Caki2 (cell line): ENCODE measurements around the gene PRDM1. TPM values are rescaled to one million over a fixed set of nuclear protein-coding genes. Genes with fewer than 3 reads are reported as not detected.

Experiments used
- DNase-seq: peaks from one replicate; pipeline ENCODE4 v3.0.0-alpha.2; 2015; ENCODE audit warnings: low read depth
- in situ Hi-C: cut with HindIII; loops from 2 replicates; pipeline ENCODE4 v1.10.0; 2016; ENCODE audit warnings: low sequenced_read_pairs, low pct_unique_long_range_greater_than_20kb, mixed read lengths
- total RNA-seq: library from RNA; depleted of rRNA; stranded (reverse); fragments of >200 nt; shearing (Covaris generic); gene quantifications from 2 replicates; pipeline ENCODE4 v1.2.3, GENCODE V29; 2014; ENCODE audit warnings: low replicate concordance; rRNA removed

Gene PRDM1
- 0.37 and 1.1 TPM in 2 replicates for total RNA-seq

DNA sequence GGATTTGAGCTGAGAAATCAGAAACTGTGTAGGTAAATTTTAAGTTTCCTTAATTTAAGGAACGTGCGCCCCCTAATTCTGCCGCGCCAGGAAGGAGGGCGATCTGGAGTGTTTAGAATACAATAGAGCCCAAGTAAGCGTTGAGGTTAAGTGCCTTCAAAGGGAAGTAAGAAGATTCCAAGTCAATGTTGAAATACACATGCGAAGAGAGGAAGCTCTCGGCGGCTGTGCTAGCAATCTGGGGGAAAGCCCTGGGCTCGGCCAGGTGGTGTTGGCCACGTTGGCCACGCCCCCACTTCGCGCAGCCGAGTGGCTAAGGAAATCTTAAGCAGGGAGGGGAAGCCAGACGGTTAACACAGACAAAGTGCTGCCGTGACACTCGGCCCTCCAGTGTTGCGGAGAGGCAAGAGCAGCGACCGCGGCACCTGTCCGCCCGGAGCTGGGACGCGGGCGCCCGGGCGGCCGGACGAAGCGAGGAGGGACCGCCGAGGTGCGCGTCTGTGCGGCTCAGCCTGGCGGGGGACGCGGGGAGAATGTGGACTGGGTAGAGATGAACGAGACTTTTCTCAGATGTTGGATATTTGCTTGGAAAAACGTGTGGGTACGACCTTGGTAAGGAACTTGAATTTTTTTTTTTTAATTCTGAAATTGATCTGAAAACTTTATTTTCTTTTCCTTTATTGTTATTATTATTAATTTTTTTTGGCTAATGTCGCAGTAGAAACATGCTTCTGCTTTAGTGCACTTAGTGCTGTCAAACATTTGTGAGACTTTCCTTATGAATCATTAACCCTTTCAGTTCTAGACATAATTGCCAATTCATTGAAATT lies at the start of gene PRDM1:
Gene PRDM1 (plus strand): TSS at position 353 of the 830 bp plus-strand sequence. CDS start 218 bp downstream, at position 571.
- in situ Hi-C loops = no loop called here
- peak; percentile 85 for DNase-seq

DNA sequence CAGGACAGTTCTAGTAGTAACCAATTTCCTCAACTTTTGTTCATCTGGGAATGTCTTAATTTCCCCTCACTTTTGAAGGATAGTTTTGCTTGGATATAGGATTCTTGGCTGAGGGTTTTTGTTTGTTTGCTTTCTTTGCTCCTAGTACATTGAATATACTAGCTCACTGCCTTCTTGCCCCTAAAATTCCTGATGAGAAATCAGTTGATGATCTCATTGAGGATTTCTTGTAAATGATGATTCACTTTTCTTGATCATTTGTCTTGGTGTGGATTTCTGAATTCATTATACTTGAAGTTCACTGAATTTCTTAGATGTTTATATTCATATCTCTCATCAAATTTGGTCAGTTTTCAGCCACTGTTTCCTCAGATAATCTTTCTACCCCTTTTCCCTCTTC lies 49.1 kb upstream of the PRDM1 start:
- DNase-seq = no peak

DNA sequence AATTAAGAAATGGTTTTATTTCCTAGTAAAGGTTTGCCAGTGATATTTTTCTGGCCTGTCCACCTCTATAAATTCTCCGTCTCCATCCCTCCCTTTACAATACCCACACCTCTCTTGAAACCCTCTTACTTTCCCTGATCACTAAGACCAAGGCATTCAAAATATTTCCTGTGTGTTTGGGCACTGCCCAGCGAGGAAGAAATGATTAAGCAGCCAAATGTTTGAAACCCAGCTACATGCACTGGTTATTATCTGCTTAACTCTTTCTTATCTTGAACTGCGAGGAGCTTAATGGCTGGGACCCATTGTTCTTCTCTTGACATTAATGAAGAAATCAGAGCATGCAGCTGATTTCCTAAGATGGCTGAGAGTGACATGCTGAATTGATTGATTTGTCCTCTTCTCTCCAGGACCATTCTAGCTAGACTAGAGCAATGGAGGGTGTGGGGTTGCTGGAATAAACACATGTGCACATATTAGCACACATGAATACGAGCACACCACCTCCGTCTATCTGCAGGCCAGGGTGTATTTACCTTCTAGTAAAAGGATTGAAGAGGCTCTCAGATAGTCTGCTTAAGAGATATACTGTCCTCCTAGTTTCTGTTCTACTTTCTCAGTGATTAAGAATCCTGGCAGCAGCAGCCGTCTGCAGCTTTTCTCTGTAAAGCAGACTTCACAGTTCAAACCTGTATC lies 46.1 kb upstream of the PRDM1 start:
- in situ Hi-C loops = no loop called here
- no peak for DNase-seq

More for the DNA sequence above, 49.1 kb upstream of the PRDM1 start:
- in situ Hi-C loops = no loop called here

DNA sequence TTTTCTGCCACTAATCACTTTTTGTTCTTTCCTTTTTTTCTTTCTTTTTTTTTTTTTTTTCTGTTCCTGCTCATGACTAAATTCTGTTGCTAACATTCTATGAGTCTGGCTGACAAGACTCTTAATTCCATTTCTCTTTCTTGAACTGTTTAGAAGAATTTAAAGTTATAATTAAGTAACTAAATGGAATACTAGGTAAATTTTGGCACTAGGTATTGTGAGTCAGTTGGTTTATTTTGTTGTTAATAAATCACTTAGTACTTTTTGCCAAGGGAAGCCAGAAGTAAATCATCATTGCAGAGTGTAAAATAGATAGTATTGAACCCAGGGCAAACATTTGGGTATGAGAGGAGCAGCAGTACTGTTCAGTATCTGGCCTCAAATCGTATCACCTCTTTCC lies 42.0 kb upstream of the PRDM1 start:
- in situ Hi-C loops = no loop called here
- no peak for DNase-seq

DNA sequence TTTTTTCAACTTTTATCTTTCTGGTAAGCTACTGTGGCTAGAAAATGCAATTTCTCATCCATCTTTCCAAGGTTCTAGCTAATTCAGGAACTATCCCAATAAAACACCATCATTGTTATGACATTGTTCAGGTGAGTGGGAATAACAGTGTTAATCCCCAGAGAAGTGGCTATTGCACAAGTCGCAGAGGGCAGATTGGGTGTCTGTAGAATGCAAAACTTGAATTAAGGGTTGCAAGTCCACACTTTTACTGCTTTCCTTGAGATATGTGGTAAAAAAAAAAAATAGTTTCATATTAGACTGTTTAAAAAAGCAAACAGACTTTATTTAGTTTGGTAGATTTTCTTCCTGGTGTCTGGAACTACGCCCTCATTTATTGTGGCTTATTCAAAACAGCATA lies 41.1 kb upstream of the PRDM1 start:
- DNase-seq = no peak
- in situ Hi-C loops = no loop called here

DNA sequence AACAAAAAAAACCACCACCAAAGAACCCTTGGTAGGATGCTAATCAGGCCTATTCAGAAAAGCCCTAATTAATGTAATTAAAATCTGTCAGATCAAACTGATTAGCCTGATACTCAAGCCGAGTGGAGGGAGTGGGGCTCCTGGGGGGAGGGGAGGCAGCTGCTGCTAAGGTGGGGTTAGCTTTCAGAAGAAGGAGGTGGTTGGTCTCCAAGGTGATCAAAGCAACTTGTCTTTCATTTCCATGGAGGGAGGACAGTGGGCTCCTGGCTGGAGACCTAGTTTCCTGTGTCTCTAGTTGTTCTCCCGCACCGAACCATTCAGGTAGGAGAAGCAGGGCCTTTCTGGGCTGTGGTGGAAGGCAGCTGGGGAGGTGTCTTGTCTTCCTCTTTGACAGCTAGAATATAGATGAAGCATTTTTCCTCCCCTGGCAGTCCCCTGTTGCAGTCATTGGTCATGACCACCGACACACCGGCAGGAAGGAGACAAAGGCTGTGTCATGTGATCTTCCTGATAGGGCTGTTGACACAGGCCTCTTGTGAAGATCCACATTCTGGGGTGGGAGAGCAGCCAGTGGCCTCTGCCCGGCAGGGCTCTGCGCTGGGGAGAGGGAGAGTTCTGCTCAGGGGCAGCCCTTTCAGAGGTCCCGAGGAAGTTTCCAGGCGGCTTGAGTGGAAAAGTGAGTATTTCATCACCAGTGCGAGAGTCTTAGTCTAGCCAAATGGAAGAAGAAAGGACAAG lies 39.9 kb upstream of the PRDM1 start:
- in situ Hi-C loops = no loop called here
- no peak for DNase-seq

DNA sequence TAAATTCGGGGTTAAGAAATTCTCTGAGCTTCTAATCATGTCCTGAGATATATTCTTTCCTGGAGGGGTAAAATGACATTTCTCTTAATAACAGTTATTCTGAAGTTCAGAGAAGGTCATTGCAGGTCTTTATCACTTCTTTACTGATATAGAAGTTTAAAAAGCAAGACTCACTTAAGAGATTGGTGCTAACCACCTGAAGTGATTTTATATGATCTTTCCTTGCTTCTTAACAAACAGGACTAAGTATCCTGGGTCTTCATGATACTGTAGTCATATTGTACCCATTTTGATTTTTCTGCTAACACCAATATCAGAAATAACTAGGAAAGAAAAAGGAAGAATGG lies 39.3 kb upstream of the PRDM1 start:
- in situ Hi-C loops = no loop called here
- no peak for DNase-seq

DNA sequence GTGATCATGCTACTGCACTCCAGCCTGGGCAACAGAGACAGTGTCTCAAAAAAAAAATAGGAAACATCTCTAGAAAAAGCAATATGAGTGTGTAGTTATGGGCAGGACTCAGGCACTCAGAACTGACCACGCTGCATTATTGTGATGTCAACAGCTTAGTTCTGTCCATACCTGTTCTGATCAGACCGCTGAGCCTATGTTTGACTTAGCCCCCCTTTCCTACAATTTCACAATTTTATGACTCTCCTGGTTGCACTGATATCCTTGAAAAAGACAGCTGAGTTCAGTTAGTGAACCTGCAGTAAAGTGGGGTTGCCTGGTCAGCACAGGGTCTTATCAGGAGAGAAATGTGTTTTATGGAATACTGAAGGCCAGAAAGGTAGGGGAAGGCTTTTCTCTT lies 37.8 kb upstream of the PRDM1 start:
- DNase-seq = no peak
- in situ Hi-C loops = no loop called here

DNA sequence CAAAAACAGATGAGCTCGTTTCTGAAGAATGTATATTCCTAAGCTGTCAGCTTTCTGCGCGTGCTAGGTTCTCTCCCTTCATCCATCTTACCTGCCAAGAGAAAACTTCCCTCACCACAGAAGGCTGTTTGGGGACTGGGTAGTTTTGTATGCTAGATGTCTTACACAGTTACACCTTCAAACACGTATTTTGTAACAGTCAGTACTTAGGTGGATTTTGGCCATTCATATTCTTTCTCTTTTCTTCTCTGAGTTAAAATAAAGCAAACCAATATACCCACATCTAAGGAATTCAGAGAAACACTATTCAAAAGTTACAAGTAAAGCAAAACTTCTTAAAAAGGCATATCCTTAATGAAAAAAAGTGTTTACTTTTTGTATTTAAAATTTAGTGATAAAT lies 35.6 kb upstream of the PRDM1 start:
- in situ Hi-C loops = no loop called here
- no peak for DNase-seq

DNA sequence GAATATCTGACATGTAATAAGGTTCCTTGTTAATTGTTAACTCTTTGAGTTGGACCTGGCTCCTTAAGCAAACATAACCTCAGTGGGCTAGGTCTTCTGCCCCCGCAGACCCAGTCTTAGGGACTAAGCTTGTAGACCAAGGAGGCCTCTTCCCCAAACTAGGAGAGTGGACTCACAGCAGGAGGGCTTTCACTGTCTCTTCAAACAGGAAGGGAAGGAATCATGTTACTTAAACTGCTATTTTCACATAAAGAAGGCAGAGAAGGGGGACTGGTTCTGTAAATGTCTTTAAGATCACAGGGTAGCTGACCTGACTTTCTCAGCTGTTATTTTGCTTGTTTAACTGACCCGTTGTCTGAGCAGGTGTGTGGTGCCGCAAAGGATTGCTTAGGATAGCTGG lies 34.9 kb upstream of the PRDM1 start:
- DNase-seq = no peak
- in situ Hi-C loops = no loop called here

DNA sequence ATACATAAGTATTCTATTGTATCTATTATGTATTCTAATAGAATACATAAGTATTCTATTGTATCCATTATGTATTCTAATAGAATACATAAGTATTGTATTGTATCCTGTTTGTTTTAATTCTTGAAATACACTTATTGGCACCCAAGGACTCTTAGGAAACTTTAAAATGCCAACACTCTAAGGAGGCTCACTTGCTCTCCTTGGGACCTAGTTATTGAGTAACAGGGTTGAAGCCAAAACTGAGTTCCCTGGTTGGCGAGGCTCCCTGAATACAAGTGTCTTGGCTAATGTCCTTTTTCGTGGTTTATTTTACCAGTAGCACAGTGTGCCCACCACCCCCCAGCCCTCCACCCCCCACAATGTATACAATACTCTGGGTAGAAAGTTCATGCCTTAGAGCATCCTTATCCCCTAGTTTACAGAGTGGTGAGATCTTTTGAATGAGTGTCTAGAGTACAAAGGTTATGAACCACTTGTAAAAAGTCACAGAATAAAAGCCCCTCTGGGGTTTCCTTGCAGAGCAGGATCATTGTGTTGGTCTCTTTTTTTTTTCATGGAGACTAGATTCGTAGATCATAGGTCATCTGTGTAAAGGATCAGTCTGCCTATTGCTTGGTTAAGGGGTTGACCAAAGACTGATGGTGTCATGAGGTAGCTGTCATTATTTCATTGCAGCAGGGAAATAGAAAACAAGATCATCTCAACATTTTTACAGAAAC lies 32.5 kb upstream of the PRDM1 start:
- in situ Hi-C loops = no loop called here
- no peak for DNase-seq

DNA sequence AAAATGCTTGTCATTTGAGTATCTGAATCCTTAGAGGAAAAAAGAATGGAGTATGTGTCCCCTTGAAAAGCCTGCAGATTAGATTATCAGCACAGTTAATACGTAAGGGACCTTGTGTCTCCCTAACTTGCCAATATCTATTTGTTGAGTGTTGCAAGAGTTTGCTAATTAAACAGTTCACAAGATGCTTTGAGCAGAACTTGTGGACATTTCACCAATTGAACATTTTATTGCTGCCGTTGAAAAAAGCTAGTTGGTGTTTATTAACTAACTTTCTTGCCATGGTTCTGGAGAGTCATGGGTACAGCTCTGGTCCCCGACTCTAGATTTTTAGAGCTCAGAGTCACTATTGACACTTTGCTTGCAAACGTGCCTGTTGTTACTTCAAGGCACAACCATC lies 30.6 kb upstream of the PRDM1 start:
- DNase-seq = no peak
- in situ Hi-C loops = no loop called here

DNA sequence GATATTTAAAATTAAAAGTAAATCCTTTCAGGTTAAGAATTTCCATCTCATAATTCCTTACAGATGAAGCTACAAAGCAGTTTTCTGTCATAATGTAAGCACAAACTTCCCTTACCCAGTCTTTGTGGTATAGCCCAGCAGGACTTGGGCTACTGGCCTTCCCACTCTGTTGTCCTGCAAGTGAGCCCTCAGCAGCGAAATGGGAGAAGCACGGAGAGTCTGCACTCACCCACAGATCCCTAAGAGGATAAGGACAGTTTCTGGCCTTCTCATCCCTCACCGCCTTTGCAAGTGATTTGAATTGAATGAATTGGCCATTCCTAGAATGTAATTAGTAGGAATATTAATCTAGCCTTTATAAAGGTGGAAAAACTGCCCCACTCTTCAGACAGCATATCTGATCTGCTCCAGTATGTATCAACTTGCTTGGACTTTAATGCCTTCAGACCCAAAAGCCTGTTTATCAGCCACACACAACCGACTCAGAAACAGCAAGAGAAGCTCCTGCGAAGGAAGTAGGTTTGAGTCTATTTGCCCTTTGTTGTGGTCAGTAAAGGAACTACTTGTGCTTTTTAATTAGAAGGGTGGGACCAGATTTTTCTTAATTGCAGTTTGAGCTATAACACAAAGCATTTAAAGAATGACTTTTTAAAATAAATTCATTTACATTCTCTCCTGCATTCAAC lies 29.9 kb upstream of the PRDM1 start:
- DNase-seq = no peak
- in situ Hi-C loops = no loop called here

DNA sequence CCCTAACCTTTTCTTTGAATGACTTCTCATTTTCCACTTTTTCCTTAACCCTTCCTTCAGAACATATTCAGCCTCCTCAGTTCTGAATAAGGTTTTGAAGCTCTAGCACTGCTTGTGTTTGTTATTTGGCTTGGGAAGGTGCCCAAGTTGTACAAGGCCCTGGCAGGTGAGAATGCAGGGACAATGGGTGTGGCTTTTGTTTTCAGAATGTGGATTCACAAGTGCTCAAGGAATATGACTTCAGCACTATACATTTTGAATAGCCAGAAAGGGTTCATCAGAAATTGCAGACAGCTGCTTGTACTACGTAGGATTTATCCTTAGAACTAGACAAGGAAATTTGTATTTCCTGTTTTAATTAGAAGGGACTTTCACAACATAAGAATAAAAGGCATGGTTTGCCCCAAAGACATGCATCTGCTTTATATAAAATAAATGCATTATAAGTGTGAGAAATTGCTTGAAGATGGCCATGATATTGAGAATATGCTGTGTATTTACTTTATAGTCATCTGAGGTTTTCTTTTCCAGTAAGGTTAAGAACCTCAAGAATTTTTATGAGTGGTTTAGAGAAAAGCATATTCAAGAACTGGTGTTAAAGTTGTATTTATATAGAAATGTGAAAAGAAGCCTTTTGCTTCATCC lies 29.3 kb upstream of the PRDM1 start:
- DNase-seq = no peak
- in situ Hi-C loops = no loop called here

DNA sequence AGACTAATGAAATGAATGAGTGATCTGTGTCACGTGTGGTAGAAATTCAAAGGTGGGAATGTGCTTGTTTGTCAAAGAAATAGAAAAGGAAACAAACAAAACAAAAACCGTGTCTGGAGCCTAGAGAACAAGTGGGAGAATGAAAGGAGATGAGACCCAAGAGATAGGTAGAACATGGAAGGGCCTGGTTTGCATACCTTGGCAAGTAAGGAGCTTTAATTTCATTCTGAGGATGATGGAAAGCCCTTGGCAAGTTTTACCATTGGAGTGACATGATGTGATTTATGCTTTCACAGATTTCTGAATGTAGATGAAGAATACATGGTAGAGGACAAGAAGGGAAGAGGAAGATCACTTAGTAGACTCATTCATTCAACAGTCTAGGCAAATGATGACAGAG lies 26.8 kb upstream of the PRDM1 start:
- no peak for DNase-seq
- in situ Hi-C loops = no loop called here

DNA sequence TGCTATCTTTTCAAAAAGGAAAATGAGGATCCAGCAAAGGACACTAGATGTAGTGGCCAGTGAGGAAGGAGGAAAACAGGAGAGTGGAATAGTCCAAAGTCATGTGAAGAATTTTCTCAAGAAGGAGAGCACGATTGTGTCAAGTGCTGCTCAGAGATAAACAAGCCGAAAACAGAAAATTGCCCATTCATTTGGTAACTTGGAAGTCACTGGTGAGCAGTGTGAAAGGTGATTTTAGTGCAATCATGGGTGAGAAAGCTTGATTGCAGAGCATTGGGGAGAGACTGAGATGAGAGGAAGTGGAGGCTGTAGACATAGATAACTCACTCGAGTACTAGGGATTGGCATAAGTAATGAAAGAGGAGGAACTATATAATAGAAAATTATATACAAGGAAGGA lies 26.0 kb upstream of the PRDM1 start:
- no peak for DNase-seq
- in situ Hi-C loops = no loop called here

DNA sequence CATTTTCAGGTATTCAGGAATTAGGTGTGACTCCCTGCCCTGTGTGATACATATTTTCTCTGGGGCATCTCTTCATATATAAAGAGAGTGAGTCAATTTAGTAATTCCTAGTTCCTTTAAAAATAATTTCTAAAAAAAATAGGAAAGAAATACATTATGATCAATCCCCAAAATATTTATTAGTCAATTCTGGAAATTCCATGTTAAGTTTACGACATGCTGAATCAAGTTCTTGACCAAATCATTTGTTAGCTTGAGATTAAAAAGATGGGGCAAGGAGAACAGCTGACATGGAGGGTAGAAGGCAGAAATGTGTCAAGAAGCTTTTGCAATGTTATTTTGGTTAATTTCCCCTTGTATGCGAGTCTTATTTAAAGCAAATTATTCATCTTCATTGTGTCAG lies 22.7 kb upstream of the PRDM1 start:
- no peak for DNase-seq
- in situ Hi-C loops = no loop called here

DNA sequence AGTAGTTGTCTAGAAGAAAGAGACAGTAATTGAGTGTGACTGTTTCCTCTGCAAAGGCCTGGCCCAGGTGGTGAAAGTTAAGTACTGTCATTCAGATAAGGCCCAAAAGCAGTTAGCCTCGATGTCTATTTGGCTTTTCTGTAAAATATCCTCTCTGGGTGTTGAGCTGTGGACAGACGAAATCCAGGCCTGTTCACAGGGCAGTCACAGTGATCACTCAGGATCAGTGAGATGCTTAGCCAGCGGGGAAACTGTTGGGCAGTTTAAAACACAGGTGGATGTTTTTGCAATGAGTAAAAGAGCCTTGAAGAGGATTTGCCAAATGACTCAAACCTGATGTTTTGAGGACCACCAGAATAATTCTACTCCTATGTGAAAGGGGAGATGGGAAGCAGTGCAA lies 22.0 kb upstream of the PRDM1 start:
- no peak for DNase-seq
- in situ Hi-C loops = no loop called here
